ENCODE data around the gene CCND1.

The CCND1 gene

GRCh38 chr11:69637198-69637940, 3.6 kb upstream of the CCND1 start:
- Histone ChIP-seq H3K9me3 (replicated peaks; ENCODE audit: low read length) (no peaks in the 10 kb centered on the region), H3K4me2 (ENCODE audit: low read length) (peak overlapping the region; percentile 94), H3K27me3 (ENCODE audit: control insufficient read depth, insufficient read depth, low read length) (no peaks in the 10 kb centered on the region), H3K36me3 (ENCODE audit: insufficient read depth, low read length) (peaks cover 4% of the 10 kb centered on the region), H3K4me3 (ENCODE audit: low read length) (peak overlapping the region; percentile 100), H3K4me1 (ENCODE audit: control insufficient read depth, insufficient read depth, low read length) (peaks cover 37% of the 10 kb centered on the region), H3K9ac (ENCODE audit: low read depth, low read length) (peak overlapping the region; percentile 99)

DNA sequence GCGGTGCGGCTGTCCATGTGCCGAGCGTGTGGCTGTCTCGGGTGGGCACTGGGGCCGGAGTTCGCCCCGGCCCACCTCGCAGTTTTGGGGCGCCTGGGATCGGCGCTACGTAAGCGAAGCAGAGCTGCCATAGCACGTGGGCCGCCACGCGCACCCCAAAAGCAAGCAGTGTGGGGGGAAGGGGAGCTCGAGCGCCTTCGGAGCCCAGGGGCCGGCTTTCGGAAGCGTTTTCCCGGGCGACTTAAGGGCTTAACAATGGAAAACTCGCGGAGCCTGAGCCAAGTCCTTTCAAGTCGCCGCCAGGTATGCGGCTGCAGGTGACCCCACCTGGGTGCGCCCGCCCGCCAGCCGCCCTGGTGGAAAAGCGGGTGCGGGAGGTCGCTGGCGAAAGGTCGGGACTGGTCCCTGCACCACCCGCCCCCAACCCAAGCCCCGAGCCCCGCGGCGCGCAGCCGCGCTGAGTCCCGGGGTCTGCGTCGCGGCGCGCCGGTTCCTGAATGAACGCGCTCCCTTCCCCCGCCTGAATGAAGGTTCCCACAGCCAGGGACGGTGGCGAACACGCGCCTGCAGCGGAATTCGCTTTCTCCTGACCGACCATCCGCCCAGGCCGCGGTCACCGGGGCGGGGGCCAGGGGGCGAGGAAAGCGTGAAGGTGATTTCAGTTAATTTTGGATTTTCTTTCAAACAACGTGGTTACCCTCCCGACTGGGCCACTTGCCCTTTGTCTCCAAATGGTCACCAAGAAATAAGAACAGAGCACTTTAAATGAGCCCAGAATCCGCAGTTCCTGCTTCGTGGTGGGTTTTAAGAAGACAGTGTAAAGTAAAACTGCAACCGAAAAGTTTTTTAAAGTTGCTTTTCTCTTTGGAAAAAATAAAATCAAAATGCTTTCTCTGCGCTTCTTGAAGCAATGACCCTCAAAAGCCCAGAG, 2.8 kb upstream of the CCND1 start:
- H3K27me3 ChIP-seq (ENCODE audit: control insufficient read depth, insufficient read depth, low read length), result no peaks in the 10 kb centered on the region
- H3K4me2 ChIP-seq (ENCODE audit: low read length), result peak overlapping the region; percentile 94
- H3K4me3 ChIP-seq (ENCODE audit: low read length), result peak overlapping the region; percentile 100
- peak overlapping the region; percentile 99 for H3K9ac ChIP-seq (ENCODE audit: low read depth, low read length)
- H3K9me3 ChIP-seq (replicated peaks; ENCODE audit: low read length), result no peaks in the 10 kb centered on the region
- peaks cover 4% of the 10 kb centered on the region for H3K36me3 ChIP-seq (ENCODE audit: insufficient read depth, low read length)
- H3K4me1 ChIP-seq (ENCODE audit: control insufficient read depth, insufficient read depth, low read length), result peaks cover 37% of the 10 kb centered on the region

GRCh38 chr11:69638941-69639681, 1.8 kb upstream of the CCND1 start:
- H3K4me3 ChIP-seq (ENCODE audit: low read length), result peak overlapping the region; percentile 100
- H3K9ac ChIP-seq (ENCODE audit: low read depth, low read length), result peak overlapping the region; percentile 99
- no peaks in the 10 kb centered on the region for H3K27me3 ChIP-seq (ENCODE audit: control insufficient read depth, insufficient read depth, low read length)

GRCh38 chr11:69639831-69640230, 1.1 kb upstream of the CCND1 start:
- H3K4me3 ChIP-seq (ENCODE audit: low read length), result peak overlapping the region; percentile 100
- H3K9ac ChIP-seq (ENCODE audit: low read depth, low read length), result peak overlapping the region; percentile 99
- peaks cover 51% of the 10 kb centered on the region for H3K4me1 ChIP-seq (ENCODE audit: control insufficient read depth, insufficient read depth, low read length)

More at GRCh38 chr11:69638941-69639681, 1.8 kb upstream of the CCND1 start:
- no peaks in the 10 kb centered on the region for H3K9me3 ChIP-seq (replicated peaks; ENCODE audit: low read length)
- peak overlapping the region; percentile 94 for H3K4me2 ChIP-seq (ENCODE audit: low read length)
- H3K36me3 ChIP-seq (ENCODE audit: insufficient read depth, low read length), result peaks cover 11% of the 10 kb centered on the region
- H3K4me1 ChIP-seq (ENCODE audit: control insufficient read depth, insufficient read depth, low read length), result peaks cover 44% of the 10 kb centered on the region

GRCh38 chr11:69640260-69640994, 529 bp upstream of the CCND1 start:
- Histone ChIP-seq H3K4me3 (ENCODE audit: low read length) (peak overlapping the region; percentile 100), H3K4me2 (ENCODE audit: low read length) (peak overlapping the region; percentile 94), H3K9me3 (replicated peaks; ENCODE audit: low read length) (no peaks in the 10 kb centered on the region), H3K27me3 (ENCODE audit: control insufficient read depth, insufficient read depth, low read length) (no peaks in the 10 kb centered on the region), H3K9ac (ENCODE audit: low read depth, low read length) (peak overlapping the region; percentile 99), H3K36me3 (ENCODE audit: insufficient read depth, low read length) (peaks cover 23% of the 10 kb centered on the region), H3K4me1 (ENCODE audit: control insufficient read depth, insufficient read depth, low read length) (peaks cover 57% of the 10 kb centered on the region)

More at GRCh38 chr11:69639831-69640230, 1.1 kb upstream of the CCND1 start:
- Histone ChIP-seq H3K4me2 (ENCODE audit: low read length) (peak overlapping the region; percentile 94), H3K36me3 (ENCODE audit: insufficient read depth, low read length) (peaks cover 17% of the 10 kb centered on the region), H3K9me3 (replicated peaks; ENCODE audit: low read length) (no peaks in the 10 kb centered on the region), H3K27me3 (ENCODE audit: control insufficient read depth, insufficient read depth, low read length) (no peaks in the 10 kb centered on the region)

DNA sequence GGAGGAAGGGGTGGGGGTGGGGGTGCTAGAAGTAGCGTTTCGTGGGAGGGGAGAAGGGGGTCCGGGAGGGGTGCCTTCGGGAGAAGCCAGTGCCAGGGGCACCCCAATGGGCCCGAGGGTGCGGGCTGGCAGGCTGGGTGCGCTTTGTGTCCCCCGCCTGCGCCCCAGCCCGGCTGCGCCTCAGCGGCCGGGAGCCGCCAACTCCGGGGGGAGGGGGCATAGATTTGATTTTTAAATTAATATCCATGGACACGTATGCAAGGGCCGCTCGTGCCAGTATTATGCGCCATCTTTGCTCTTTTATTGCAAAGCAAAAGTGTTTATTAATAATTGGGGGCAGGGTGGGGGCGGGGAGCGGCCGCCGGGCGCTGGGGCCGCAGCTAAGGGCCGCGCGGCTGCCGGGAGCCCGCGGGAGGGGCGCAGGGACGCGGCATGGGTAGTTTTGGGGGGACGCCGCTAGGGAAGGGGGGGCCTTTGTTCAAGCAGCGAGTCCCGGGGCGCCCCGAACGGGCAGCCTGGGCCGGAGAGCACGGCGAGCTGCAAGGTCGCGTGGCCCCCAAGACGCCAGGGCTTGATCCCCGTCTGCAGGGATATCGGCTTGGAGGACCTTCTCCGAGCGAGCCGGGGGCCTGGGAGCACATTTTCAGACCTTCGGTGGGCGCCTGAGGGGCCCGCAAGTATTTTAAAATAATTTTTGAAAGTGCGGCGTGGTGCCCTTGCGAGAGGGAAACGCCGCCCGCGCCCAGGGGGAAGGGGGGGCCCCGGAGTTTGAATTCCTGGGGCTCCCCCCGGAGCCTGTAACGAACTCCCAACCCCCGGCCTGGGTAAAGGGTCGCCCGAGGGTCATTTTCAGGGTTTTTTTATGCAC, 959 bp downstream of the CCND1 start:
- Histone ChIP-seq H3K9me3 (replicated peaks; ENCODE audit: low read length) (no peaks in the 10 kb centered on the region), H3K27me3 (ENCODE audit: control insufficient read depth, insufficient read depth, low read length) (no peaks in the 10 kb centered on the region), H3K4me3 (ENCODE audit: low read length) (peak overlapping the region; percentile 100), H3K9ac (ENCODE audit: low read depth, low read length) (peak overlapping the region; percentile 98), H3K36me3 (ENCODE audit: insufficient read depth, low read length) (peaks cover 38% of the 10 kb centered on the region), H3K4me2 (ENCODE audit: low read length) (peak overlapping the region; percentile 94), H3K4me1 (ENCODE audit: control insufficient read depth, insufficient read depth, low read length) (peaks cover 53% of the 10 kb centered on the region)

- Histone ChIP-seq H3K9me3 (replicated peaks; ENCODE audit: low read length) (no peaks in the 10 kb centered on the region), H3K4me2 (ENCODE audit: low read length) (peak overlapping the region; percentile 94), H3K27me3 (ENCODE audit: control insufficient read depth, insufficient read depth, low read length) (no peaks in the 10 kb centered on the region), H3K36me3 (ENCODE audit: insufficient read depth, low read length) (peaks cover 44% of the 10 kb centered on the region), H3K9ac (ENCODE audit: low read depth, low read length) (peak overlapping the region; percentile 98), H3K4me1 (ENCODE audit: control insufficient read depth, insufficient read depth, low read length) (peaks cover 47% of the 10 kb centered on the region), H3K4me3 (ENCODE audit: low read length) (peak overlapping the region; percentile 100)
Observed at GRCh38 chr11:69642549-69642912, 1.6 kb downstream of the CCND1 start.

GRCh38 chr11:69642913-69643632, 2.1 kb downstream of the CCND1 start:
- no peaks in the 10 kb centered on the region for H3K27me3 ChIP-seq (ENCODE audit: control insufficient read depth, insufficient read depth, low read length)
- H3K4me1 ChIP-seq (ENCODE audit: control insufficient read depth, insufficient read depth, low read length), result peaks cover 41% of the 10 kb centered on the region
- no peaks in the 10 kb centered on the region for H3K9me3 ChIP-seq (replicated peaks; ENCODE audit: low read length)
- H3K36me3 ChIP-seq (ENCODE audit: insufficient read depth, low read length), result peaks cover 49% of the 10 kb centered on the region
- H3K4me2 ChIP-seq (ENCODE audit: low read length), result peak overlapping the region; percentile 92
- peak overlapping the region; percentile 100 for H3K4me3 ChIP-seq (ENCODE audit: low read length)
- peak overlapping the region; percentile 98 for H3K9ac ChIP-seq (ENCODE audit: low read depth, low read length)

DNA sequence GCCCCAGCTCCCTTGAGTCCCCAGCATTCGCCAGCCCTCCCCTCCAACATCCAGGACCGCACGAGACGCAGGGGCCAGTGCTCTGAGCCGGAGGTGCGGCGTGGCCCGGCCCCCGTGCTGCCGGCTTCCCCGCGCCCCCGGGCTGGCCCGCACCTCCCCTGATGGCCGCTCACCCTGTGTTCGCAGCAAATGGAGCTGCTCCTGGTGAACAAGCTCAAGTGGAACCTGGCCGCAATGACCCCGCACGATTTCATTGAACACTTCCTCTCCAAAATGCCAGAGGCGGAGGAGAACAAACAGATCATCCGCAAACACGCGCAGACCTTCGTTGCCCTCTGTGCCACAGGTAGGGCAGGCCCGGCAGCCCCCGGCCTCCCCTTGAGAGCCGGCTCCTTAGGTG, 2.7 kb downstream of the CCND1 start:
- Histone ChIP-seq H3K9ac (ENCODE audit: low read depth, low read length) (peak overlapping the region; percentile 98), H3K27me3 (ENCODE audit: control insufficient read depth, insufficient read depth, low read length) (no peaks in the 10 kb centered on the region), H3K4me1 (ENCODE audit: control insufficient read depth, insufficient read depth, low read length) (peaks cover 37% of the 10 kb centered on the region)

More for the DNA sequence above, 2.7 kb downstream of the CCND1 start:
- Histone ChIP-seq H3K9me3 (replicated peaks; ENCODE audit: low read length) (no peaks in the 10 kb centered on the region), H3K36me3 (ENCODE audit: insufficient read depth, low read length) (peaks cover 55% of the 10 kb centered on the region), H3K4me2 (ENCODE audit: low read length) (peak overlapping the region; percentile 92), H3K4me3 (ENCODE audit: low read length) (peak overlapping the region; percentile 100)
